DMS53 (cell line): ENCODE data around the gene SKAP1.
"Not testable (repeated sequence)": the region's sequence is repeated elsewhere in the genome, so short reads cannot be mapped to it uniquely, and the experiment has no call there.

Experiments used
- DNase-seq: peaks from one replicate; lab custom pipeline; 2025; lab: John Stamatoyannopoulos, UW

SKAP1 gene

DNA sequence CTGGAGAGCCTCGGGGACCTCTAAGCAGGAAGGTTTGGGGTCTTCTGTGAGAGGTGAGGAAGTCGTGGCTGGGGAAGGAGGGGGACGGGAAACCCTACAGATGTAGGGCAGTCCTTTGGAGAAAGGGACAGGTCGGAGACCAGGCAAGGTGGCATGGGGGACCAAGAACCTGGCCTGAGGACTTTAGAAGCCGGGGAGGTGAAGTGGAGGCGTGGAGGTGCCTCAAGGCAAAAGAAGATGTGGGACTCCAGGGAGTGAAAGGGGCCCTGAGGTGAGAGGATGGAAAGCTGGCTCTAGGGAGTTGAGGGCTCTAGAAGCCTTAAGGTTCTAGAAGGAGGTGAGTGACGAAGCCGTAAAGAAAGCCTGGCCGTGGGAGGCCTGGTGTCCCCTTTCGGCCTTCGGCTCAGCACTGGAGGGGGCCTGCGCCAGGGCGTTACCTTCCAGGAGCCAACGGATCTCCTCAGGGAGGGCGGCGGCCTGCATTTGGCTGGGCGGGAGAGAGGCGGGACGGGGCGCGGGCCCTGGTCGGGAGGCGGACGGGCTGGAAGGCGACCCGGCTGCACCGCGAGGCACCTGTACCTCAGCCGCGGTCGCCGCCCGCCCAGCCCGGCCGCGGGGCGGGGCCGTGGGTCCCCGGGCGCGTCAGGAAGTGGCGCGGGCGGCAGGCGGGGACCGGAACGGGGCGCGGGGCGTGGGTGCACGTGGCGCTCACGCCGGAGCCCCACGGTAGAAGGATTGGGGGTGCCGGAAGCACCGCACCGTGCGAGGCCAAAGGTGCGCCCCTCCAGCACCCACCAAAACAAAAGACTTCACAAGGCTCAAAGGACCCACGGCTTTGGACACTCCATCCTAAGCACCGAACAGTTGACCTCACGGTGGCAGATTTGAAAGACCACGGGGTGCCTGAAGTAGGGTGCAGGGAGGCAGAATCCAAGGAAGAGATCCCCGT, at the start of gene SKAP1:
TSS of gene SKAP1 (minus strand) at position 577 of the 949 bp plus-strand sequence.
- peak; percentile 76 for DNase-seq

DNA sequence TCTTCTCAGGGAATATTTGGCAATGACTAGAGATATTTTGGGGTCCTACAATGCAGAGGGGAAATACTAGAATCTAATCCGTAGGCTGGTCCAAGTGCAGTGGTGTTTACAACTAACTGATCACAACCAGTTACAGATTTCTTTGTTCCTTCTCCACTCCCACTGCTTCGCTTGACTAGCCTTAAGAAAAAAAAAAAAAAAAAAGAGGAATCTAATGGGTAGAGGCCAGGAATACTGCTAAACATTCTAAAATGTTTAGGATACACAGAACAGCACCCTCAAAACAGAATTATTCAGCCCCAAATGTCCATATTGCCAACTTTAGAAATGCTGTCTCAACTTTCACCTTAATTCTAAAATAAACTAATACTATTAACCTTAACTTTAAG, 49.0 kb upstream of the SKAP1 start:
- DNase-seq, result no peak

DNA sequence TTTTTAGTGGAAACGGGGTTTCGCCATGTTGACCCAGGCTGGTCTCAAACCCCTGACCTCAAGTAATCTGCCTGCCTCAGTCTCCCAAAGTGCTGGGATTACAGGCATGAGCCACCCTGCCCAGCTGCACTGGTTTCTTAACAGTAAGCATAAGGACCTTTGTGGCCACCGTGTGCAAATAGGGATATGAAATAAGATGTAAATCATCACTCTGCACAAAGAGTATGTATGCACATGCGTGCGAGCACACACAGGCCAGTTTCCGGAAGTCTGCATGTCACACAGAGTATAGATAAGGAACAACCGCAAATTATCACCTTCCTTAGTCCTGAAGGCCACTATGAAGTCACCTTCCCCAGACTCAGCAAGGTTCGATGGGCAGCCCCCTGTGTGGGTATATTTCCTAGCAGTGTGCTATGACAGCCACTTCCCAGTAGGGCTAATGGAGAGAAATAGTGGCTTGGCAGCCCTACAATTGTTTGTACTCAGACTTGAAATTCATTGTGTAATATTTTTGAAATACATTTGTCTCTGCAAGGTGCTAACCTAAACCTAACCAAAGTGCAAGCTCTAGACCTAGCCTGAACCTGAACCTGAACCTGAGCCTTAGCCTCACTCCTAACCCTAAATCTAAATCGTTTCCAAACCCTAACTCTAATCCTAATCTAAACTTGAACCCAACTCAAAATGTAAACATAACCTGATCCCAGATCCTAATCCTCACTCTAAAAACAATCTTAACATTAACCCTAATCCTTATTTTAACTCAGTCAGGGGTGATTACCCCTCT, 48.4 kb upstream of the SKAP1 start:
- no peak for DNase-seq

DNA sequence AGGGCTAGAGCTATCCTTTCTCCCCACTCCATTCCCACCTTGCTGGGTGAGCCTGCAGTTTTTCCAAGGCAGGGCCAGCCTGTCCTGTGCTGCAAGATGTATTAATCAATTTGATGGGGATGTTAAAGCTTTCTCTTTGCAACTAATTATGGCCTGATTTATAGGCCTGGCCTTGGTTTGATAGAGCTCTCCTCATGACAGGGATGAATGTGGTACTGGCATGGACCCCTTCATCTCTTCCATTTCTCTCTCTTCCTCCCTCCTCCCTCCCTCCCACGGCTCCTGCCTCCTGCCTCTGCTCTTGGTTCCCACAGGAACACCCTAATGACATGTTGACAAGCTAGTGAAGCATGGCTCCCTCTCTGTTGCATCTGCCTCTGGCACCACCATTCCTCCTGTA, 47.2 kb upstream of the SKAP1 start:
- DNase-seq, result no peak

DNA sequence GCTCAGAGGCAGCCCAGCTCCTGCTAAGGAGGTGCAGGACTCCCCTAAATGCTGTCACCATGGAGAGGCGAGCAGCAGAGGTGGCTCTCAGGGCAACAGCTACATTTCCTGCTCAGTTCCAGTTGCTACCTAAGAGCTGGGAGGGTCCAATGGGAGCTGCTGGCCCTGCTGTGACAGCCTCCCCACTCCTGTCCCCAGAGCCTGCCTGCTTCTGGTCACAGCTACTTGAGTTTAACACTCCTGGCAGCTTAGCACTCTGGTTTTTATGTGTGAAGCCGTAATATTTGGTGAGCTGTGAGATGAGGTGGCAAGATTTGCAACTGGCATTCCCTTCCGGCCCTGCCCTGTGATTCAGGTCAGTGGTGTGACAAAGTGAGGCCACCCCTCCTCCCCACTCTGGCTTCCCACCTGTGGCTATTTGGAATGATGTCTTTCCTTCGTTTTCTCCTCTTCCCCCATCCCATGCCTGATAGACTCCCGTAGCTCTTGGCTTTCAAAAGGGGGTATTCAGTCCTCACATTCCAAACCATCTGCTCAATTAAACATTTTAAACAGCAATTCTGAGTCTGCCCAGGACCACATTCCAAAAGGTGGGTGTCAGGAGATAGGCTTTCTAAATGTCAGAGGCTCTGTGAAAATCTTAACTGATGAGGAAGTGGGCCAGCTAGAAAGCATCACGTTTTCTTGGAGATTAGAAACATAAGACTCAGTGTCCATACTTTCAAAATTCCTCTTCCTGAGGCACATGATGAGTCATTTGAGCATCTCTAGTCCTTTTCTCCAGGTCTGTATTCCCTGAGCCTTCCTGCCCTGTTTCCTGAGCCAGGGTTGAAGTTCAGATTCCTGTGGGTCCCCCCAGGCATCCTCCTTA, 42.6 kb upstream of the SKAP1 start:
- peak; percentile 56 for DNase-seq

DNA sequence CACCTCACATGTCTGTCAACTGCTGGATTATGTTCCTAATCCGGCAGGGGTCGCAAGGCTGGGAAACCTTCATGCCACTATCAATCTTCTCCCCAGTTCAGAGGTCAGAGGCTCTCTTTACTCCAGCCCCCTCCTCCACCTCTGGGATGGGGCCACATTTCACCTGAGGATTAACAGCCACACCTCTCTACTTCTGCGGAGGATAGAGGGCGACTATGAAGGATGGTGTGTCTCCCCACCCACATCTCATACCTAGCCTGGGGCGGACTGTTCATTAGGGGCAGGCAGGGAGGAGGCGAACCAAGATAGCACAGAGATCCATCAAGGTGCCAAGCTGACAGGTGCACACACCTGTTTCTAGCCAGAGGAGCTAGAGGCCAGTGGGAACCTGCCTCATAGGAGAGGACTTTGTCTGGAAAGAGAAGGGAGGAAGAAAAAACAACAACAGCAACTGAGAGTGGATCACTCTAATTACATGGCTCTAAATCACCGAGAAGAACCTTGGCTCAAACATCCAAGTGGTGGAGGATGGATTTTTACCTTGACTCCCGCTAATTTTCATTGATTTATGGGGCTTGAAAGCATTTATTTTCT, 41.9 kb upstream of the SKAP1 start:
- DNase-seq, result no peak

DNA sequence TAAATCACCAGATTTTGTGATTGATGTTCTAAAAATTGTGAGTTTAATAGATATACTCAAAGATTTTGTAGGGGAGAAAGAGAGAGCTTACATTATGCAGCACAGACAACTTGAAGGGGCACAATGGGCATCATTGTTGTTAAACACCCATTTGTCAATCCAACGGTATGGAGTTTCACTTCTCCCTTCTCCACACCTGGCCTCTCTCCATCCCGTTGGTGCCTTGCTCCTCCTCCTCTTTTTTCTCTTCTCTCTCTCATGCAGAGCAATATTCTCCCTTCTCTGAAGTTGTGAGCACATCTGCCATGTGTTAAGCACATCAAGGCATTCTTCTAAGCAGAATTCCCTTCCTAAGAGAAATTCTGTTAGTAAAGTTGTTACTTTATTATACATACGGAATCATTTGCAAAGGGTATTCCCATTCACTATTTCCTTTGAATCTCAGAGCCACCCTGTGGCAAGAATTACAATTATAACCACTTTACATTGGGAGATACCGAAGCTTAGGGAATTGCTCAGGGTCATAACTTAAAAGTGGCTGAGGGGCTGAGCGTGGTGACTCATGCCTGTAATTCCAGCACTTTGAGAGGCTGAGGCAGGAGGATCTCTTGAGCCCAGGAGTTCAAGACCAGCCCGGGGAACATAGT, 40.5 kb upstream of the SKAP1 start:
- peak; percentile 31 for DNase-seq

DNA sequence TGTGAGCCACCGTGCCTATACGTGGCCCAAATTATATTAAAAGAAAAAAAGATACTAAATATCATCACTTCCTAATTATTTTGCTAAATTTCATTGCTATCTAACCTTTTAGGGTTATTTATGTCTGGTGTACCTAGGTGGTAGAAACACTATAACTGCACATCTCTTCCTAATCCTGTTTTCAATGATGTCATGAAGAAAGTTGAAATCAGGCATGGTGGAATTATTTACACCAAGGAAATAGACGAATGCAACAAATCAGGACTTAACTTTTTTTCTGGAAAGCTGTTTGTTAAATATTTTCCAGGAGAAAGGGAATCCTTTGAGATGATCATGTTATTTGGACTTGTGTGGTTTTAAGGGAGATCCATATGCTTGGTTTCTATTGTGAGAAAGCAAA, 39.2 kb upstream of the SKAP1 start:
- no peak for DNase-seq

DNA sequence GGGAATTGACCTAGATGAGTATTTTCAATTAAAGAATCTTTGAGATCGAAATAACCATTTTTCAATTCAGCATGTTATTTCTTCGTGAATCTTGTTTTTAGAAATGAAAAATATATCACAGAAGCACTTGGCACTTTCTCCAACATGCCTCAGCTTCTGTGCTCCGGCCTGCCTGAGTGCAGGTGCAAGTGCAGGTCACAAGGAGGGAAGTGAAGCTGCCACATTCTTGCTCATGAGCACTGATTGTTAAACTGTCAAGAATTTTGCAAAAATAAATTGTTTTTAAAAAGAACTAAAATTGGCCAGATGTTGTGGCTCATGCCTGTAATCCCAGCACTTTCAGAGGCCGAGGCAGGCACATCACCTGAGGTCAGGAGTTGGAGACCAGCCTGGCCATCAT, 38.3 kb upstream of the SKAP1 start:
- DNase-seq, result no peak

DNA sequence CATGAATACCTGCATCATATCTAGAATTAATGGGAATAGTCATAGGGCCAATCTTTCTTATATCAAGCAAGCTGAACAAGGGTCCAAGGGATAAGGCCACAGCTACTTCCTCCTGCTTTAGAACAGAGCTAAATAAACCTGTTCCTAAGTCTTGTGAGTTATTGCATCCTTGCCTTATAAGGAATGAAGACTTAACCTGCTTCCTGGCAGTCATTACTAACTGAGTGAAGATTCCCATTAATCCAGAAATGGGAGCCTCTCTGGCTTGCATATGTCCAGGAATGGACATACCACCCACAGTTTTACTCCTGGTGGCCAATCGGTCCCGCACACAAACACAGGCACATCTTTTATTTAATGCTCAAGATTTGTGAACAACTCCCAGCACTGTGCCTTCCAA, 35.9 kb upstream of the SKAP1 start:
- no peak for DNase-seq

DNA sequence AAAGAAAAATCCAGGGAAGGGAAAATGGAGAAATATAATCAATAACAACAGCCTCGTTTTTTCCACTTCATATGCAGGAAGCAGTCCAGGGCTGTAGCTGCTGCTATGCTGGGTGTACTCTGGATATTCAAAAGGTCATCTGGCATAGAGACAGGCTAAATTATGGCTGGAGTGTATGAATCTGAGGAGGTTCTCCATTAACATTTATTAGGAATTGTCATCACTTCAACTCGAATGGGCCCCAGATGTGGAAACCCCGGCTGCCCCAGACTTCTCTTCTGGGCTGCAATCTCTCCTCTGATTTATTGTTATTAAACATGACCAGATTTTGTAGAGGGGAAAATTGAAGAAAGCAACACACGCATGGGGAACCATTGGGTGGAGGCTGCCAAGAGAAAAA, 33.5 kb upstream of the SKAP1 start:
- DNase-seq, result no peak

DNA sequence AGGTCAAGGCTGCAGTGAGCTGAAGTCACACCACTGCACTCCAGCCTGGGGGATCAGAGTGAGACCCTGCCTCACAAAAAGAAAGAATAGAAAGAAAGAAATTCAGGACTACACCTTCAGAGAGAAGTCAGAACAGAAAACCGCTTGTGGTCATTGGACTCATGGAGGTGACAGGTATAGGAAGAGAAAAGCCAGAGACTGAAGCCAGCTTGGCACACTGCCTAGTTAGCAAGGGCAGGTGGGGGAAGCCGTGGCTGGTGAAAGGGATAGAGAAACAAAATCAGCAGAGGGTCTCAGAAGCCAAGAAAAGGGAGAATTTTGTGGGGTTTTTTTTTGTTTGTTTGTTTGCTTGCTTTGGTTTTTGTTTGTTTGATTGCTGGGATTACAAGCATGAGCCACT, 32.9 kb upstream of the SKAP1 start:
- DNase-seq, result peak; percentile 21

DNA sequence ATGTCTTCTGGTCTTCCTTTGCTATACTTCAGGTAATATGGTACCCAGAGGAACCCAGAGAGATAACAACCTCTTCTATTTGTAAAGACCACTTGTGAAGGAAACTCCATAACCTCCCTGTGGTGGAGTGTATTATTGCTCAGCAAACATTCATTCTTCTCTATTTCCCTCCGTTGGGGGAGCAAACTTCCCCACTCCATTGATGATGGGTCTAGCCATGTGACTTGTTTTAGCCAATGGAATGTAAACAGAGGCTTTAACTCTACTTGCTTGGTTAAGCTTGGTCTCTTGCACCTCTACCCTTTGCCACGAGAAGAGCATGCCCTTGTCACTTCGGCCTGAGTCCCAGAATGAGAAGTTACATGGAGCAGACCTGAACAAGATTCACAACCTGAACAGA, 30.0 kb upstream of the SKAP1 start:
- peak; percentile 20 for DNase-seq

DNA sequence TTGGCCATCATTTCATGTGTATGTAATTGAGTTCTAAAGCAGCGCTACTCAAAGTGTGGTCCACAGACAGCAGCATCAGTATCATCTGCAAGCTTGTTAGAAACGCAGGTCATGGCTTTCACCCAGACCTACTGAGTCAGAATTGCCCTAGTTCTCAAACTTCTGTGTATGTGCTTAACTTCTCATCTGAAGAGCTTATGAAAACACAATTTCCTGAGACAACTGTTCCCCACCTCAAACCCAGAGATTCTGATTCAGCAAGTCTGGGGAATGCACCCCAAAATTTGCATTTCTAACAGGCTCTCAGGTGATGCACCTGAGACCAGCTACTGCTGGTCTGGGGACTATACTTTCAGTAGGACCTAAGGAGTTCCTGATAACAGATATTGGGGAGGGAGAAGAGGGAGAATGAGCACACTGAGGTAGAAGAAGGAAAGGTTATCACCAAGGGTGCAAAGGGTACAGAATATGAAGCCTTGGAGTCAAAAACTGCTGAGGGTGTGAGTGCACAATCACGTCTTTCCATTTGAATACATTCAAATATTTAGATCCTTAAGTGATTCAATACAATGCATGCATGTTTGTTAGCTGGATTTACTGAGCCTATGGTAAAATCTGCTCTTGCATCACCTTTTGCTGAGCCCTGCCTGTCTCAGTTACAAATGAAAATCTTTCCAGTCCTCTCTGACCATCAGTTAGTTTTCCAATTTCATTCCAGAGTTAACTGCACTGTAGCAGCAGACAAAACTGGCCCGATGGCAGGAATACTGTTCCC, 29.2 kb upstream of the SKAP1 start:
- DNase-seq, result no peak

DNA sequence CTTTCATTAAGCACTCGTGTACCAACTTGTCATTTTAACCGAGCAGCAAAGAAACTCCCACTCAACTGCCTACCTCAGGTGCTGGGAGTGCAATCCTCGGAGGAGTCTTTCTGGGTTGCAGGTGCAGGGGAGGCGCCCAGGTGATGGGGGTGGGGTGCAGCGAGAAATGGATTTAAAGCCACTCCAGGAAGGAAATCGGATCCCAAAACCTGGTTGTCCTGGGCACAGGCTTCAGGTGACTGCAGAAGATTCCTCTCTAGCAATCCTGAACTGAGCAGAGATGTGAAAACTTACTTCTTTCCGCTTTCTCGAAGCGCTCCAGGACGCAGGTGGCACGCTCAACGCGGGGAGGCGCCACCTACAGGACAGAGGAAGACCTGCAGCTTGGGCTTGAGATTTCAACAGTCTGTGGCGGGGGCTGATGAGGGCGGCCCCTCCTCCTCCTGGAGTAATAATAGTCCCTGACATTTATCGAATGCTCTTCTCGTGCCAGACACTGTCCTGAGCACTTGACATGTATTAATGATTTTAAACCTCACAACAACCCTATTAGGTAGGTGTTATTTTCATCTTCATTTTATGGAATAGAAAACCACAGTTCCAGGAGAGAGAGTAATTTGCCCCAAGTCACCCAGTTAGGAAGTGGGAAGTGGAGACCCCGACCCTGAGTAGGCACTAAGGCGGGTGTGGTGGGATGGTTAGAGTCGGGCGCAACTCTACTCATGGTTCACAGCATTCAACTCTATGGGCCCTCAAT, 27.2 kb upstream of the SKAP1 start:
- DNase-seq, result peak; percentile 87

DNA sequence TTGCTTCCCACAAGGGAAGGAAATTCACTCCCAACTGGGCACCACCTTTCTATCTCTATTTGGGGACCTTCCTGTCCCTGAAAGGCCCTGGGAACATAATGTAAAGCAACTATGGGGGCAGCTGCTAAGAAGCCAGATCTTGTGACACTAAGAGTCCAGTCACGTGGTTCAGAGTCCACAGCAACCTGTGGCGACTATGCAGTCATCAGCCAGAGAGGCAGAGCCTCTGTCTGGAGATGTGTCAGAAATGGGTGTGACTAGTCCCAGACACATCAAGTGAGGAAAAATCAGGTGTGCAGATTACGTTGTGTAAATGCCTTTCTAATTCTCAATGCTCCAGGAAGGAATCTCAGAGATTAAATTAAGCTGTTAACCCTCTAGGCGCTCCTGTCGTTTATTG, 26.6 kb upstream of the SKAP1 start:
- peak; percentile 86 for DNase-seq

DNA sequence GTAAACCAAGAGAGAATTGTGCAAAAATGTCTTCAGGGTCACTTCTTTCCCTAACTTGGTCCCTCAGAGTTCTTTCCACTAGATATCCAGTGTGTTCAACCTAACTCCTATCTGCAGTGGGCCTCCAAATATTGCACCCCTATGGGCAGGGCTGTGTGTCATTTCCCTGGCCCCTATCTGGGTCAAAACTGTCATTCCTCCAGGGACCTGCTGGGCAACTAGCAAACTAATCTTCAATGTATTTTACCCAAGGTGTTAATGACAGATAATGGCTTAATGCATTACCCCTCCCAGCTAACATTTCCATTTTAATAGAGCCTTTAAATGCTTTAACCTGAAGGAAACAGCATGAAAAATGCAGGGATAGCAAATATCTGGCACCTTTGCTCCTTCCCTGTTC, 25.8 kb upstream of the SKAP1 start:
- DNase-seq, result no peak

DNA sequence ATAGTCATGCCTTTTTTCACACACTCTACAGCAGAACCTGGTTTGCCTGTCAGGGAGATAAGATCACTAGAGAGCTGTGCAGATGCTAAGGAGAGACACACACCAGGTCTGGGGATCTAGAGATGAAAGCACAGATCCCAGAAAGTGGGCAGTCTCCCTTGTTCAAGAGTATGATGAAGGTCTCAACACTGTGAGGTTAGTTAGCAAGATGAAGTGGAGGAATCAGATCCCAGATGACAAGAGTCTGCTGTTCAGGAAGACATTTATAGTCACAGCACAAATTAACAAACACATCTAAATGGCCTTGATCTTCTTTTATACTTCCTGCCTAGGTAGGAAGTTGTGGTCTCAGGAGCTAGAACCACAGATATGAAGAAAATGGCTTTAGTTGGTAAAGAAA, 23.4 kb upstream of the SKAP1 start:
- DNase-seq, result no peak

DNA sequence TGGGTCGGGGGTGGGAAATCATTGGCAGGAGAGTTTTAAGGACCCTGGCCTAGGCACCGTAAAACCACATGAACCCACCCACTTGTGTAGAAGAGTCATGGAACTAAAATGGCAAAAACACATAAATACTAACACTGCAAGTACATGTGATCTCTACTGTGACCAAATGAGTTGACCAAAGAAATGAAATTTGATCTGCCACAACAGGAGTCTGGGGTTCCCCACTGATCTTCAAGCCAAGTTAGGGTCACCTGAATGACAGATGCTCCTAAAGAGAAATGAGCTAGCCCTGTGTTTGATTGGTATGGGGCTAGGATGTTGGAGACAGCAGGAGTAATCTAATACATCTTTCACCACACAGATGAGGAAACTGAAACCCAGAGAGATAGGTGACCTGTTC, 21.5 kb upstream of the SKAP1 start:
- DNase-seq, result no peak

DNA sequence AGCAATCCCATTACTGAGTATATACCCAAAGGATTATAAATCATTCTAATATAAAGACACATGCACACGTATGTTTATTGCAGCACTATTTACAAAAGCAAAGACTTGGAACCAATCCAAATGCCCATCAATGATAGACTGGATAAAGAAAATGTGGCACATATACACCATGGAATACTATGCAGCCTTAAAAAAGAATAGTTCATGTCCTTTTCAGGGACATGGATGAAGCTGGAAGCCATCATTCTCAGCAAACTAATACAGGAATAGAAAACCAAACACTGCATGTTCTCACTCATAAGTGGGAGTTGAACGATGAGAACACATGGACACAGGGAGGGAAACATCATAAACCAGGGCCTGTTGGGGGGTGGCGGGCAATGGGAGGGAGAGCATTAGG, 19.3 kb upstream of the SKAP1 start:
- DNase-seq, result not testable (repeated sequence)
